GM10266 (cell line): Measurements from ENCODE around the gene GSAP.

Experiments
- DNase-seq: peaks from one replicate; pipeline ENCODE4 v3.0.0; 2012; ENCODE audit errors: extremely low spot score
- CTCF ChIP-seq: IDR thresholded peaks from 2 replicates; pipeline ENCODE4 v1.5.1; 2012; ENCODE audit warnings: mild to moderate bottlenecking, low read depth; ENCODE audit not compliant: control insufficient read depth, insufficient read depth; ENCODE audit errors: missing control alignments

The GSAP gene

GRCh38 chr7:77310982-77311381, 105.2 kb downstream of the GSAP start:
- no peak for TF ChIP-seq CTCF
- DNase-seq, result no peak

DNA sequence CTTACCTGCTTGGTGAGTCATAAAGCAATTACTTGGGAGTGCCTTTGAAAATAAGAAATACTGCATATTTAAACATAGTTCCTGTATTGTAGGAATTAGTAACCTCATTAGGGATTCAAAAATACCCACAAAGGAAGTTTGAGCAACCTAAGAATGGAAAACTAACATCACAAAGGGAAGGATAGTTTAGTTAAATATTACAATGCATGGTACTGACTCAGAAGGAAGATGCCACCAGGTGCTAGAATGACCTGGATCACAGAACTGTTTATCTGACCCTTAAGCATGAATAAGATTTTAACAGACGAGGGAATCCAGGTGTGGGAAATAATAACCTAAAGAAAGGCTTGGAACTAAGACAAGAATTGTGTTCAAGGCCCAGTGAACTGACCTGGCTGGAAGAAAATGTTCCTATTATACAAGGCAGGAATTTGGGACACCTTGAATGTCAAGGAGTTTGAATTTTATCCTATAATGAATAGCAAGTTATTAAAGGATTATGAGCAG, 106.4 kb downstream of the GSAP start:
- TF ChIP-seq CTCF, result no peak
- no peak for DNase-seq

GRCh38 chr7:77308792-77309191, 107.4 kb downstream of the GSAP start:
- no peak for DNase-seq
- TF ChIP-seq CTCF, result no peak

GRCh38 chr7:77306231-77307067, 109.7 kb downstream of the GSAP start:
- DNase-seq, result no peak

GRCh38 chr7:77295549-77295948, 120.6 kb downstream of the GSAP start:
- no peak for TF ChIP-seq CTCF

More at GRCh38 chr7:77306231-77307067, 109.7 kb downstream of the GSAP start:
- no peak for TF ChIP-seq CTCF

GRCh38 chr7:77293046-77293445, 123.1 kb downstream of the GSAP start:
- no peak for TF ChIP-seq CTCF
- no peak for DNase-seq

More at GRCh38 chr7:77295549-77295948, 120.6 kb downstream of the GSAP start:
- no peak for DNase-seq

DNA sequence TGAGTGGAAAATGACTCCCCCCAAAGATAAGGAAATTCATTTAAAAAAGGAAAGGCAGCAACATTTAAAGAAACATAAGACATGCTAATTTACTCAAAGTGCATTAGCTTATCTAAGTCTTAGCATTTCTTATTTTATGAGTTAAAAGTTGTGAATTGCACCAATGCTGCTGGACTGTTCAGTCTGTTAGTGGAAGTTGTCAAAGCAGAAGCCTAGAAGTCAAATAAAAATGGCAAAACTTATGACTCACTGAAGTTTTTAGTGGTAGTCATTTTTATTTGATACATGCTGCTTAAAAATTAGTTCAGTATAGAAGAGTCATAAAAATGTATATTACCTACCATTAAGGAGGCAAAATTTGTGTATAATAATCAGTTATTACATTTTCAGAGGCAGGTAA, 125.7 kb downstream of the GSAP start:
- no peak for TF ChIP-seq CTCF

More for the DNA sequence above, 125.7 kb downstream of the GSAP start:
- no peak for DNase-seq
